A549 (cell line): ENCODE measurements around the gene PEX14. TPM values are rescaled to one million over a fixed set of nuclear protein-coding genes. Genes with fewer than 3 reads are reported as not detected.

Experiments used
- ATAC-seq, 2 experiments: fragments of 200-7000 bp in 1 of 2; fragments of >200 bp in 1 of 2; cut with Nextera tagmentation in 1 of 2; cut with Tn5 transposase in 1 of 2; 3 replicates each; pipeline versions ENCODE4 v1.8.0 to v1.9.1; 2018 to 2020; ENCODE audit warnings: mild to moderate bottlenecking in 1 of 2, moderate library complexity in 1 of 2
- CTCF ChIA-PET: fragments of 300-600 bp; sonication (Branson Sonifier 250); formaldehyde crosslinking; extraction: SDS; loops from one replicate; lab custom pipeline; 2021; ENCODE audit warnings: antibody characterized with exemption, inconsistent platforms; lab: Yijun Ruan, JAX
- POLR2A ChIA-PET: fragments of 350-600 bp; formaldehyde crosslinking; extraction: SDS; loops from one replicate; lab custom pipeline; 2021; ENCODE audit warnings: antibody characterized with exemption, inconsistent platforms; lab: Yijun Ruan, JAX
- DNase-seq, 2 experiments: peaks; one replicate each; pipeline versions ENCODE4 v3.0.0 to v3.0.0-alpha.2; 2011 to 2016; ENCODE audit warnings: low read depth in 1 of 2, low spot score in 1 of 2
- FAIRE-seq: peaks from 2 replicates; lab custom pipeline; 2011; peaks lifted over from hg19 to GRCh38; lab: Jason Lieb, UNC
- H3K27ac ChIP-seq, 2 experiments: fragments of >200 bp; sonication (Bioruptor Twin); formaldehyde crosslinking; 3 replicates each; pipeline ENCODE4 v1.5.1; 2016 to 2017
- H3K4me1 ChIP-seq: fragments of >200 bp; sonication (Bioruptor Twin); formaldehyde crosslinking; 3 replicates; pipeline ENCODE4 v1.6.1; 2016
- H3K4me2 ChIP-seq: fragments of >200 bp; sonication (Bioruptor Twin); formaldehyde crosslinking; 3 replicates; pipeline ENCODE4 v1.6.1; 2016
- H3K4me3 ChIP-seq: fragments of >200 bp; sonication (Bioruptor Twin); formaldehyde crosslinking; 3 replicates; pipeline ENCODE4 v1.5.1; 2016
- H3K9me3 ChIP-seq: fragments of >200 bp; sonication (Bioruptor Twin); formaldehyde crosslinking; 3 replicates; pipeline ENCODE4 v1.6.1; 2016
- CBX8 ChIP-seq: fragments of 200-600 bp; sonication (generic); IDR thresholded peaks from 2 replicates; pipeline ENCODE4 v1.6.1; 2016
- EHMT2 ChIP-seq: fragments of 200-600 bp; sonication (generic); IDR thresholded peaks from 2 replicates; pipeline ENCODE4 v1.6.1; 2016; ENCODE audit warnings: antibody characterized with exemption, low read depth, mild to moderate bottlenecking, moderate library complexity
- ESRRA ChIP-seq: fragments of 150-350 bp; IDR thresholded peaks from 2 replicates; pipeline ENCODE4 v1.6.1; 2014; ENCODE audit warnings: mild to moderate bottlenecking, low read length, borderline replicate concordance
- FOXS1 ChIP-seq: fragments of 250-450 bp; sonication (Bioruptor Pico); IDR thresholded peaks from 2 replicates; pipeline ENCODE4 v1.5.0; 2020; ENCODE audit warnings: mild to moderate bottlenecking, moderate library complexity
- GATA3 ChIP-seq: IDR thresholded peaks from 2 replicates; pipeline ENCODE4 v1.6.1; 2012; ENCODE audit warnings: borderline replicate concordance
- HDAC2 ChIP-seq: fragments of 200-600 bp; sonication (generic); IDR thresholded peaks from 2 replicates; pipeline ENCODE4 v1.6.1; 2016
- HOXA7 ChIP-seq: fragments of 250-450 bp; sonication (Bioruptor Pico); IDR thresholded peaks from 2 replicates; pipeline ENCODE4 v1.5.0; 2020; ENCODE audit warnings: mild to moderate bottlenecking, moderate library complexity
- NFE2L2 ChIP-seq: fragments of 150-350 bp; conservative IDR thresholded peaks from 2 replicates; pipeline ENCODE4 v1.6.1; 2014; ENCODE audit warnings: low read length
- NR3C1 ChIP-seq: fragments of >200 bp; sonication (Bioruptor Twin); formaldehyde crosslinking; IDR thresholded peaks from 3 replicates; pipeline ENCODE4 v1.6.1; 2017
- RAD21 ChIP-seq, 2 experiments: fragments of >200 bp in 1 of 2; sonication (Bioruptor Twin) in 1 of 2; formaldehyde crosslinking in 1 of 2; IDR thresholded peaks in 1 of 2; conservative IDR thresholded peaks in 1 of 2; 2 replicates in 1 of 2; 3 replicates in 1 of 2; pipeline ENCODE4 v1.6.1; 2012 to 2018; ENCODE audit warnings: inconsistent platforms in 1 of 2
- RFX5 ChIP-seq: fragments of 450-650 bp; IDR thresholded peaks from 2 replicates; pipeline ENCODE4 v1.7.1; 2014; ENCODE audit warnings: antibody characterized with exemption, mild to moderate bottlenecking, moderate library complexity
- RNF2 ChIP-seq: fragments of 200-600 bp; sonication (generic); IDR thresholded peaks from 2 replicates; pipeline ENCODE4 v1.6.1; 2016; ENCODE audit warnings: low read depth, mild to moderate bottlenecking, antibody characterized with exemption, moderate library complexity, borderline replicate concordance
- SREBF2 ChIP-seq: fragments of 450-650 bp; IDR thresholded peaks from 2 replicates; pipeline ENCODE4 v1.6.1; 2014; ENCODE audit warnings: mild to moderate bottlenecking, moderate library complexity
- WGBS: methylation state at CpG from one replicate; pipeline ENCODE4 v1.1.6; 2017; ENCODE audit errors: missing lambda C conversion rate; 5-methylcytosine and 5-hydroxymethylcytosine counted together
- polyA plus RNA-seq, 4 experiments: library from polyadenylated mRNA; depleted of rRNA in 3 of 4; stranded (reverse); fragments of >200 nt; fragmentation: RNase III in 1 of 4; extraction: RNeasy Plus Mini Kit Qiagen cat#74134 plus additional on column Dnase treatment in 1 of 4; gene quantifications; 2 replicates in 3 of 4; 3 replicates in 1 of 4; pipeline ENCODE4 v1.2.3, GENCODE V29; 2011 to 2017
- TF ChIP-seq, protein P1 (sequence below): fragments of >200 bp; sonication (Bioruptor Twin); formaldehyde crosslinking; IDR thresholded peaks from 3 replicates; pipeline ENCODE4 v1.6.1; 2016
- TF ChIP-seq, protein P2 (sequence below): IDR thresholded peaks from 2 replicates; pipeline ENCODE4 v1.6.1; 2012; ENCODE audit warnings: low read depth, borderline replicate concordance
- TF ChIP-seq, protein P3 (sequence below): fragments of 450-650 bp; IDR thresholded peaks from 2 replicates; pipeline ENCODE4 v1.6.1; 2014; ENCODE audit warnings: antibody characterized with exemption
- TF ChIP-seq, protein P4 (sequence below): fragments of 150-350 bp; IDR thresholded peaks from 2 replicates; pipeline ENCODE4 v1.6.1; 2014; ENCODE audit warnings: low read depth, mild to moderate bottlenecking, low read length
- TF ChIP-seq, protein P5 (sequence below): fragments of >200 bp; sonication (Bioruptor Twin); formaldehyde crosslinking; IDR thresholded peaks from 2 replicates; pipeline ENCODE4 v1.6.1; 2016

The PEX14 gene
- polyA plus RNA-seq, 2 of the 4 experiments (the other 2 are of a cell fraction), result 7.7 to 15.0 TPM

DNA sequence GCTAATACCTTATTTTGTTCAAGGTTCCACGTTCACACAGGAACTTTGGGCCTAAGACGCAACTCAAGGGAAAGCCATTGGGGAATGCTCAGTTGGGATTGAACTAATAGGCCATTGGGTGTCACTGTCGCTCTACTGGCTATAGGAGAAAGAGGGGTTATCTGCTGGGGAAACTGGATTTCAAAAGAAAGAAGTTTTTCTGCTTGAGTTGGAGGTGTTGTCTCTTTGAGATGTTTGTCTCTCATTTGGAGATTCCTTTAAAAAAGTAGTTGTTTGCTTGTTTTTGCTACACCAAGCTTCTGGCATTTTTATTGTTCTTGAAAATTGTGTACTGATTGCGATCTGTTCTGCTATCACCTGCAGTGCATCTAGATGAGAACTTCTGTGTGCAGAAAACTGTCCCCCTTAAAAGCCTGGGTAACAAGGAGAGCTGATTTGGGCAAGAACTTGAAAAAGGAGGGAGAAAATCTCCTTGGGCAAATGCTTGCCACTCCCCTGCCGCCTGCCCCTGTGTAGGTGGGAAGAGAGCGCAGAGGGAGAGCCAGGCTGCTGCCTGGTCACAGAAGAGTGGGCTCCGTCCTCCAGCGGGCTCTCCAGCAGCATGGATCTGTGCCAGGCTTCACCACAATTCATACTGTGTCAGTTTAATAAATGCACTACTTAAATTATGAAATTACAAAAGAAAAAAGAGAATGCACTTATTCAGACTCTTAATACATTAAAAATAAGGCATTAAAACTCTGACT is 39.9 kb downstream of the PEX14 start (continued):
- TF ChIP-seq, protein P1, sequence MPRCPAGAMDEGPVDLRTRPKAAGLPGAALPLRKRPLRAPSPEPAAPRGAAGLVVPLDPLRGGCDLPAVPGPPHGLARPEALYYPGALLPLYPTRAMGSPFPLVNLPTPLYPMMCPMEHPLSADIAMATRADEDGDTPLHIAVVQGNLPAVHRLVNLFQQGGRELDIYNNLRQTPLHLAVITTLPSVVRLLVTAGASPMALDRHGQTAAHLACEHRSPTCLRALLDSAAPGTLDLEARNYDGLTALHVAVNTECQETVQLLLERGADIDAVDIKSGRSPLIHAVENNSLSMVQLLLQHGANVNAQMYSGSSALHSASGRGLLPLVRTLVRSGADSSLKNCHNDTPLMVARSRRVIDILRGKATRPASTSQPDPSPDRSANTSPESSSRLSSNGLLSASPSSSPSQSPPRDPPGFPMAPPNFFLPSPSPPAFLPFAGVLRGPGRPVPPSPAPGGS, result no peak
- TF ChIP-seq NFE2L2, result no peak

DNA sequence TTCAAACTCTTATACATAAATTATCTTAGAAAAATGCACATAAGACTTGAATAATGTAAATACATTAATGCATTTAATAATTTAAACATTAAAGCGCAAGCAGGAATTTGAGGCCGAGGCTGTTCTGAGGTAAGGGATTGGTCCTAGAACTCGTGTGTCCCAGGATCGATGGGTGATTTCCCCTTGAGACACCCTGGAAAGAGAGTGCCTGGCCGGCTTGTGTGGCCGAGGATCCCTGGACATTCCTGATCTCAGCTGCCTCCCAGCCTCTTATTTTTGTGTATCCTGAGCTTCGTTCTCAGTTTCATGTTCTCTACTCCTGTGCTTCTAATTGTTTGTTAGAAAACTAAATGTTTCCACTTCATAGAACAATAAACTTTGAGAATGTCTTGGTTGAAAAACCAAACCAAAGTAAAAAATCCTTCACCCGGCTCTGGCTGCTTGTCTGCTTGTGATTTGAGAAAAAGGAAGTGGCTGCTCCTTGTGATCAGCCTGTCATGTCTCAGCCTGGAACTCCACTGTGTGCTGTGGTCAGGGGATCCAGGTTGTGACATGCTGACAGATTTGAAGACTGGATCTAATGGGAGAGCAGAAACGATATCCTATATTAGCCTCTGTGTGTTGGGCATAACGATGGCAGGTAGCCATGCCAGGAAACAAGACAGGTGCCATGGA is 40.7 kb downstream of the PEX14 start:
- Histone ChIP-seq H3K9me3 (no peaks in the 10 kb centered on the region), H3K4me3 (no peak overlapping the region), H3K4me1 (peaks cover 24% of the 10 kb centered on the region), H3K27ac (no peak overlapping the region), H3K4me2 (no peak overlapping the region)
- DNase-seq (no peak), FAIRE-seq (no peak), ATAC-seq (no peak)
- 87% methylated on average over 10 of the region's 10 CpGs for WGBS
- CTCF ChIA-PET, result interaction anchor here (0.7 to 2.1 kb wide), 5 partner anchors 12 to 359 kb away, joined by 3 to 10 read pairs (median 4); no protein-coding TSS in a partner anchor
- POLR2A ChIA-PET, result no interaction called here
- TF ChIP-seq SREBF2 (no peak), RFX5 (no peak), RAD21 (conservative IDR thresholded peaks at IDR 0.05 in 1 of 2, IDR thresholded peaks at IDR 0.05 in 1 of 2) (no peak), NR3C1 (no peak), GATA3 (no peak), EHMT2 (no peak), CBX8 (no peak), ESRRA (no peak), HDAC2 (no peak), RNF2 (no peak), FOXS1 (CRISPR knock-in tag) (no peak), HOXA7 (no peak)
- TF ChIP-seq, protein P2, sequence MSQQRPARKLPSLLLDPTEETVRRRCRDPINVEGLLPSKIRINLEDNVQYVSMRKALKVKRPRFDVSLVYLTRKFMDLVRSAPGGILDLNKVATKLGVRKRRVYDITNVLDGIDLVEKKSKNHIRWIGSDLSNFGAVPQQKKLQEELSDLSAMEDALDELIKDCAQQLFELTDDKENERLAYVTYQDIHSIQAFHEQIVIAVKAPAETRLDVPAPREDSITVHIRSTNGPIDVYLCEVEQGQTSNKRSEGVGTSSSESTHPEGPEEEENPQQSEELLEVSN, result no peak
- TF ChIP-seq, protein P3, sequence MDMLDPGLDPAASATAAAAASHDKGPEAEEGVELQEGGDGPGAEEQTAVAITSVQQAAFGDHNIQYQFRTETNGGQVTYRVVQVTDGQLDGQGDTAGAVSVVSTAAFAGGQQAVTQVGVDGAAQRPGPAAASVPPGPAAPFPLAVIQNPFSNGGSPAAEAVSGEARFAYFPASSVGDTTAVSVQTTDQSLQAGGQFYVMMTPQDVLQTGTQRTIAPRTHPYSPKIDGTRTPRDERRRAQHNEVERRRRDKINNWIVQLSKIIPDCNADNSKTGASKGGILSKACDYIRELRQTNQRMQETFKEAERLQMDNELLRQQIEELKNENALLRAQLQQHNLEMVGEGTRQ, result no peak
- TF ChIP-seq, protein P4, sequence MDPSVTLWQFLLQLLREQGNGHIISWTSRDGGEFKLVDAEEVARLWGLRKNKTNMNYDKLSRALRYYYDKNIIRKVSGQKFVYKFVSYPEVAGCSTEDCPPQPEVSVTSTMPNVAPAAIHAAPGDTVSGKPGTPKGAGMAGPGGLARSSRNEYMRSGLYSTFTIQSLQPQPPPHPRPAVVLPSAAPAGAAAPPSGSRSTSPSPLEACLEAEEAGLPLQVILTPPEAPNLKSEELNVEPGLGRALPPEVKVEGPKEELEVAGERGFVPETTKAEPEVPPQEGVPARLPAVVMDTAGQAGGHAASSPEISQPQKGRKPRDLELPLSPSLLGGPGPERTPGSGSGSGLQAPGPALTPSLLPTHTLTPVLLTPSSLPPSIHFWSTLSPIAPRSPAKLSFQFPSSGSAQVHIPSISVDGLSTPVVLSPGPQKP, result no peak
- TF ChIP-seq, protein P5, sequence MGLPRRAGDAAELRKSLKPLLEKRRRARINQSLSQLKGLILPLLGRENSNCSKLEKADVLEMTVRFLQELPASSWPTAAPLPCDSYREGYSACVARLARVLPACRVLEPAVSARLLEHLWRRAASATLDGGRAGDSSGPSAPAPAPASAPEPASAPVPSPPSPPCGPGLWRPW, result no peak
